Fibroblast of lung (primary cell): ENCODE measurements around the gene NR2E1.

Experiments used
- CTCF ChIP-seq, 2 donors: IDR thresholded peaks in 1 of 2; conservative IDR thresholded peaks in 1 of 2; 1 replicate in 1 of 2; 2 replicates in 1 of 2; pipeline ENCODE4 v1.5.1; 2011 to 2012; ENCODE audit warnings: low read length in 2 of 2, control low read depth in 1 of 2, inconsistent platforms in 1 of 2, low read depth in 1 of 2, mild to moderate bottlenecking in 1 of 2
- EZH2 ChIP-seq: IDR thresholded peaks from 2 replicates; pipeline ENCODE4 v1.5.1; 2012; ENCODE audit warnings: low read length, control low read depth, mild to moderate bottlenecking; ENCODE audit errors: missing control alignments

- TF ChIP-seq CTCF (conservative IDR thresholded peaks at IDR 0.05 in 1 of 2, IDR thresholded peaks at IDR 0.05 in 1 of 2; ENCODE audit: low read depth in 1 of 2, low read length in 2 of 2) (no peak), EZH2 (no peak)
Measured at GRCh38 chr6:108118359-108118724, 47.5 kb upstream of the NR2E1 start.
